ENCODE measurements around the gene ACOT11.

Gene ACOT11

GRCh38 chr1:54606096-54606989 is 58.3 kb downstream of the ACOT11 start:
- TF ChIP-seq CTCF (IDR thresholded peaks at IDR 0.05; ENCODE audit: low read depth, low read length): no peak
- no peak overlapping the region for H3K4me3 ChIP-seq (ENCODE audit: low read depth, low read length)

GRCh38 chr1:54606990-54607325 is 58.9 kb downstream of the ACOT11 start:
- H3K4me3 ChIP-seq (ENCODE audit: low read depth, low read length): no peak overlapping the region
- no peak for TF ChIP-seq CTCF (IDR thresholded peaks at IDR 0.05; ENCODE audit: low read depth, low read length)

GRCh38 chr1:54607821-54608565 is 60.0 kb downstream of the ACOT11 start:
- TF ChIP-seq CTCF (IDR thresholded peaks at IDR 0.05; ENCODE audit: low read depth, low read length): no peak
- no peak overlapping the region for H3K4me3 ChIP-seq (ENCODE audit: low read depth, low read length)

GRCh38 chr1:54608566-54609230 is 60.7 kb downstream of the ACOT11 start:
- no peak for TF ChIP-seq CTCF (IDR thresholded peaks at IDR 0.05; ENCODE audit: low read depth, low read length)
- H3K4me3 ChIP-seq (ENCODE audit: low read depth, low read length): no peak overlapping the region

GRCh38 chr1:54609301-54609921 is 61.4 kb downstream of the ACOT11 start:
- no peak for TF ChIP-seq CTCF (IDR thresholded peaks at IDR 0.05; ENCODE audit: low read depth, low read length)
- no peak overlapping the region for H3K4me3 ChIP-seq (ENCODE audit: low read depth, low read length)

GRCh38 chr1:54610048-54610447 is 62.0 kb downstream of the ACOT11 start:
- TF ChIP-seq CTCF (IDR thresholded peaks at IDR 0.05; ENCODE audit: low read depth, low read length): no peak
- no peak overlapping the region for H3K4me3 ChIP-seq (ENCODE audit: low read depth, low read length)

Data from WI38 (cell line).